DOHH2 (cell line): ENCODE data around the gene L3MBTL4.

ENCODE experiments used
- EZH2phosphoT487 ChIP-seq: fragments of 200-600 bp; sonication (generic); IDR thresholded peaks from 2 replicates; pipeline ENCODE4 v1.6.1; 2017; ENCODE audit warnings: borderline replicate concordance, mild to moderate bottlenecking, antibody characterized with exemption, low read length, moderate library complexity, mixed read lengths
- TF ChIP-seq, protein P1 (sequence below): fragments of 200-600 bp; sonication (generic); IDR thresholded peaks from one replicate; pipeline ENCODE4 v1.5.1; 2014; ENCODE audit warnings: antibody characterized with exemption, mild to moderate bottlenecking, low read depth, low read length; ENCODE audit not compliant: poor library complexity, severe bottlenecking

DNA sequence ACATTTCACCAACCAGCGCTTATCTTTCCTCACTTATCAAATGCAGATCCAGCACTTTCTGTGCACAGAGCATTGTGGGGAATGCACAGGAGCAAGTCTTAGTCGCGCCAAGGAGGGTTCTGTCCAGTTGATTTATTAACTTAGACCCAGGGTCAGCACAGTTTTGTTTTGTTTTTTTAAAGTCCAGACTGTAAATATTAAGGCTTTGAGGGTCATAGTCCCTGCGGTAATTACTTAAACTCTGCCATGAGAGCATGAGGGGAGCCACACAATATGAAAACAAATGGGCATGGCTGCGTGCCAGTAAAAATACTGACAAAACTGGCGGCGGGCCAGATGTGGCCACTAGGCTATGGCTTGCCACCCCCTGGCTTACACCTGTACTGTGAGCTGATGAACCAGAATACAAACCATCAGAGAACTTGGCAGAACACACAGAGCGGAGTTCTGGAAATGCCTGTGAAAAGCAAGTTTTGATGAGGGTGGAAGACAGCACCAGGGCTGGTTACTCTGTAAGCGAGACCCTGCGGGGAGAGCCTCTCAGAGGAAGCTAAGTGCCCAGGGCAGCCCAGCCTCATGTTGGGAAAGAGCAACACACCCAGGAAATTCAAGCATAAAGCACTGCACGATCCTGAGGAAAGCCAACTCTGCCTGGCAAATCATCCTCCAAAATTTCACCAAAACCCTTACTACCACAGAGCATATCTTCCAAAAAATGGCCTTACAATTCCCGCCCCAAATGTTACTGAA is 43.6 kb downstream of the L3MBTL4 start:
- TF ChIP-seq, protein P1, sequence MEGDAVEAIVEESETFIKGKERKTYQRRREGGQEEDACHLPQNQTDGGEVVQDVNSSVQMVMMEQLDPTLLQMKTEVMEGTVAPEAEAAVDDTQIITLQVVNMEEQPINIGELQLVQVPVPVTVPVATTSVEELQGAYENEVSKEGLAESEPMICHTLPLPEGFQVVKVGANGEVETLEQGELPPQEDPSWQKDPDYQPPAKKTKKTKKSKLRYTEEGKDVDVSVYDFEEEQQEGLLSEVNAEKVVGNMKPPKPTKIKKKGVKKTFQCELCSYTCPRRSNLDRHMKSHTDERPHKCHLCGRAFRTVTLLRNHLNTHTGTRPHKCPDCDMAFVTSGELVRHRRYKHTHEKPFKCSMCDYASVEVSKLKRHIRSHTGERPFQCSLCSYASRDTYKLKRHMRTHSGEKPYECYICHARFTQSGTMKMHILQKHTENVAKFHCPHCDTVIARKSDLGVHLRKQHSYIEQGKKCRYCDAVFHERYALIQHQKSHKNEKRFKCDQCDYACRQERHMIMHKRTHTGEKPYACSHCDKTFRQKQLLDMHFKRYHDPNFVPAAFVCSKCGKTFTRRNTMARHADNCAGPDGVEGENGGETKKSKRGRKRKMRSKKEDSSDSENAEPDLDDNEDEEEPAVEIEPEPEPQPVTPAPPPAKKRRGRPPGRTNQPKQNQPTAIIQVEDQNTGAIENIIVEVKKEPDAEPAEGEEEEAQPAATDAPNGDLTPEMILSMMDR: no peak
- no peak for TF ChIP-seq EZH2phosphoT487
